SK-N-SH treated with all-trans-retinoic acid at 6 μM for 48 hours (cell line): Measurements from ENCODE around the gene MRTFA.

Source experiments
- ARNTL ChIP-seq: fragments of 450-650 bp; formaldehyde crosslinking; IDR thresholded peaks from 2 replicates; pipeline ENCODE4 v1.5.0; 2020; ENCODE audit warnings: low read depth, mild to moderate bottlenecking, moderate library complexity, borderline replicate concordance
- BACH2 ChIP-seq: fragments of 250-450 bp; sonication (Bioruptor Pico); IDR thresholded peaks from 2 replicates; pipeline ENCODE4 v1.9.0; 2021; ENCODE audit warnings: mild to moderate bottlenecking, borderline replicate concordance
- ESRRG ChIP-seq: fragments of 250-450 bp; sonication (Bioruptor Pico); IDR thresholded peaks from 2 replicates; pipeline ENCODE4 v1.6.1; 2021; ENCODE audit warnings: mild to moderate bottlenecking
- ISL1 ChIP-seq: fragments of 250-450 bp; sonication (Bioruptor Pico); IDR thresholded peaks from 2 replicates; pipeline ENCODE4 v2.1.2; 2022; ENCODE audit warnings: mild to moderate bottlenecking, moderate library complexity
- RARB ChIP-seq: fragments of 250-450 bp; sonication (Bioruptor Pico); IDR thresholded peaks from 2 replicates; pipeline ENCODE4 v1.8.0; 2021; ENCODE audit warnings: mild to moderate bottlenecking, moderate library complexity
- ZC3H10 ChIP-seq: fragments of 250-450 bp; sonication (Bioruptor Pico); IDR thresholded peaks from 2 replicates; pipeline ENCODE4 v1.5.1; 2021; ENCODE audit warnings: mild to moderate bottlenecking, moderate library complexity
- ZFP30 ChIP-seq: fragments of 450-650 bp; formaldehyde crosslinking; IDR thresholded peaks from 2 replicates; pipeline ENCODE4 v1.5.0; 2022; ENCODE audit warnings: mild to moderate bottlenecking, moderate library complexity
- ZNF8 ChIP-seq: fragments of 450-650 bp; formaldehyde crosslinking; IDR thresholded peaks from 2 replicates; pipeline ENCODE4 v1.5.0; 2020; ENCODE audit warnings: mild to moderate bottlenecking, moderate library complexity
- TF ChIP-seq, protein P1 (sequence below): fragments of 250-450 bp; sonication (Bioruptor Pico); IDR thresholded peaks from 2 replicates; pipeline ENCODE4 v1.8.0; 2020; ENCODE audit warnings: mild to moderate bottlenecking, moderate library complexity, borderline replicate concordance
- TF ChIP-seq, protein P2 (sequence below): fragments of 250-450 bp; sonication (Bioruptor Pico); IDR thresholded peaks from 2 replicates; pipeline ENCODE4 v1.8.0; 2021; ENCODE audit warnings: low read depth, mild to moderate bottlenecking, moderate library complexity, borderline replicate concordance
- TF ChIP-seq, protein P3 (sequence below): fragments of 250-450 bp; sonication (Bioruptor Pico); IDR thresholded peaks from 2 replicates; pipeline ENCODE4 v1.5.1; 2020; ENCODE audit warnings: low read depth, mild to moderate bottlenecking, moderate library complexity

DNA sequence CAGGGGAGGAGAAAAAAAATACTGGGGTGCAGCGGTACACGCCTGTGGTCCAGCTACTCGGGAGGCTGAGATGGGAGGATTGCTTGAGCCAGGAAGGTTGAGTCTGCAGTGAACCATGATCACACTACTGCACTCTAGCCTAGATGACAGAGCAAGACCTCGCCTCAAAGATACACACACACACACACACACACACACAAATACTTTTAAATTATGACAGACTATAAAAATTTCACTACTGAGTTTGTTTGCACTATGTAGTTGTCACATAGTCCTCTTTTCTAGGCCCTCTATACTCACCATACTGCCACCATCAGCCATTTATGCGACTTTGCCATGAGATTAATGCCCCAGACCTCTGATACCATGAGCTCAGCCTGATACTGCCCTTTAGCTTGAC is 109.6 kb downstream of the MRTFA start:
- TF ChIP-seq RARB (no peak), ISL1 (no peak), BACH2 (CRISPR knock-in tag) (no peak), ZC3H10 (CRISPR knock-in tag) (no peak), ESRRG (CRISPR knock-in tag) (no peak), ZFP30 (no peak), ZNF8 (no peak), ARNTL (CRISPR knock-in tag) (no peak)
- TF ChIP-seq, protein P1, sequence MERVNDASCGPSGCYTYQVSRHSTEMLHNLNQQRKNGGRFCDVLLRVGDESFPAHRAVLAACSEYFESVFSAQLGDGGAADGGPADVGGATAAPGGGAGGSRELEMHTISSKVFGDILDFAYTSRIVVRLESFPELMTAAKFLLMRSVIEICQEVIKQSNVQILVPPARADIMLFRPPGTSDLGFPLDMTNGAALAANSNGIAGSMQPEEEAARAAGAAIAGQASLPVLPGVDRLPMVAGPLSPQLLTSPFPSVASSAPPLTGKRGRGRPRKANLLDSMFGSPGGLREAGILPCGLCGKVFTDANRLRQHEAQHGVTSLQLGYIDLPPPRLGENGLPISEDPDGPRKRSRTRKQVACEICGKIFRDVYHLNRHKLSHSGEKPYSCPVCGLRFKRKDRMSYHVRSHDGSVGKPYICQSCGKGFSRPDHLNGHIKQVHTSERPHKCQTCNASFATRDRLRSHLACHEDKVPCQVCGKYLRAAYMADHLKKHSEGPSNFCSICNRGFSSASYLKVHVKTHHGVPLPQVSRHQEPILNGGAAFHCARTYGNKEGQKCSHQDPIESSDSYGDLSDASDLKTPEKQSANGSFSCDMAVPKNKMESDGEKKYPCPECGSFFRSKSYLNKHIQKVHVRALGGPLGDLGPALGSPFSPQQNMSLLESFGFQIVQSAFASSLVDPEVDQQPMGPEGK (CRISPR knock-in tag): no peak
- TF ChIP-seq, protein P2, sequence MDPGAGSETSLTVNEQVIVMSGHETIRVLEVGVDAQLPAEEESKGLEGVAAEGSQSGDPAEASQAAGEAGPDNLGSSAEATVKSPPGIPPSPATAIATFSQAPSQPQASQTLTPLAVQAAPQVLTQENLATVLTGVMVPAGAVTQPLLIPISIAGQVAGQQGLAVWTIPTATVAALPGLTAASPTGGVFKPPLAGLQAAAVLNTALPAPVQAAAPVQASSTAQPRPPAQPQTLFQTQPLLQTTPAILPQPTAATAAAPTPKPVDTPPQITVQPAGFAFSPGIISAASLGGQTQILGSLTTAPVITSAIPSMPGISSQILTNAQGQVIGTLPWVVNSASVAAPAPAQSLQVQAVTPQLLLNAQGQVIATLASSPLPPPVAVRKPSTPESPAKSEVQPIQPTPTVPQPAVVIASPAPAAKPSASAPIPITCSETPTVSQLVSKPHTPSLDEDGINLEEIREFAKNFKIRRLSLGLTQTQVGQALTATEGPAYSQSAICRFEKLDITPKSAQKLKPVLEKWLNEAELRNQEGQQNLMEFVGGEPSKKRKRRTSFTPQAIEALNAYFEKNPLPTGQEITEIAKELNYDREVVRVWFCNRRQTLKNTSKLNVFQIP (CRISPR knock-in tag): no peak
- TF ChIP-seq, protein P3, sequence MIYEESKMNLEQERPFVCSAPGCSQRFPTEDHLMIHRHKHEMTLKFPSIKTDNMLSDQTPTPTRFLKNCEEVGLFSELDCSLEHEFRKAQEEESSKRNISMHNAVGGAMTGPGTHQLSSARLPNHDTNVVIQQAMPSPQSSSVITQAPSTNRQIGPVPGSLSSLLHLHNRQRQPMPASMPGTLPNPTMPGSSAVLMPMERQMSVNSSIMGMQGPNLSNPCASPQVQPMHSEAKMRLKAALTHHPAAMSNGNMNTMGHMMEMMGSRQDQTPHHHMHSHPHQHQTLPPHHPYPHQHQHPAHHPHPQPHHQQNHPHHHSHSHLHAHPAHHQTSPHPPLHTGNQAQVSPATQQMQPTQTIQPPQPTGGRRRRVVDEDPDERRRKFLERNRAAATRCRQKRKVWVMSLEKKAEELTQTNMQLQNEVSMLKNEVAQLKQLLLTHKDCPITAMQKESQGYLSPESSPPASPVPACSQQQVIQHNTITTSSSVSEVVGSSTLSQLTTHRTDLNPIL (CRISPR knock-in tag): no peak
